B cell (primary cell): ENCODE measurements around the gene NDUFS6. TPM values are rescaled to one million over a fixed set of nuclear protein-coding genes. Genes with fewer than 3 reads are reported as not detected.
"Not testable (repeated sequence)": the region's sequence is repeated elsewhere in the genome, so short reads cannot be mapped to it uniquely, and the experiment has no call there.

Experiments used
- ATAC-seq: fragments of 200-7000 bp; cut with Tn5 transposase; one replicate; pipeline ENCODE4 v1.10.0; 2021; ENCODE audit warnings: low read depth, mild to moderate bottlenecking, moderate number of reproducible peaks, moderate library complexity
- CTCF ChIA-PET: fragments of 350-600 bp; sonication (Branson Sonifier 250); formaldehyde crosslinking; loops from one replicate; lab custom pipeline; 2021; ENCODE audit warnings: antibody characterized with exemption, inconsistent platforms; lab: Charles Lee
- POLR2A ChIA-PET: fragments of 350-600 bp; sonication (Branson Sonifier 250); formaldehyde crosslinking; loops from one replicate; lab custom pipeline; 2021; ENCODE audit warnings: antibody characterized with exemption; lab: Charles Lee
- DNase-seq: peaks from one replicate; pipeline ENCODE4 v3.0.0; 2013
- H2AFZ ChIP-seq: 2 replicates; pipeline ENCODE4 v1.6.1; 2012; ENCODE audit warnings: mild to moderate bottlenecking, low read depth, low read length; ENCODE audit not compliant: insufficient read depth, poor library complexity, severe bottlenecking
- H3K27ac ChIP-seq, 2 donors: 1 replicate in 1 of 2; 2 replicates in 1 of 2; pipeline ENCODE4 v1.5.1; 2012 to 2013; ENCODE audit warnings: low read length in 2 of 2, mild to moderate bottlenecking in 2 of 2, moderate library complexity in 1 of 2
- H3K27me3 ChIP-seq, 4 experiments: fragments of 200-600 bp in 1 of 4; sonication (generic) in 1 of 4; replicated peaks in 1 of 4; 1 replicate in 2 of 4; 2 replicates in 2 of 4; pipeline versions ENCODE4 v1.6.1 to v1.7.0; 2013 to 2016; ENCODE audit warnings: low read length in 3 of 4, mild to moderate bottlenecking in 2 of 4, mixed read lengths in 1 of 4, moderate library complexity in 1 of 4; ENCODE audit not compliant: insufficient read depth in 4 of 4, control insufficient read depth in 3 of 4; ENCODE audit errors: control extremely low read depth in 1 of 4
- H3K36me3 ChIP-seq, 2 experiments: replicated peaks in 1 of 2; 1 replicate in 1 of 2; 2 replicates in 1 of 2; pipeline versions ENCODE4 v1.6.1 to v1.7.1; 2013; ENCODE audit warnings: low read length in 1 of 2; ENCODE audit not compliant: insufficient read depth in 2 of 2, control insufficient read depth in 1 of 2; ENCODE audit errors: control extremely low read depth in 1 of 2, extremely low read depth in 1 of 2
- H3K4me1 ChIP-seq, 2 donors: fragments of 200-600 bp in 1 of 2; sonication (generic) in 1 of 2; 1 replicate in 1 of 2; 2 replicates in 1 of 2; pipeline versions ENCODE4 v1.5.1 to v1.6.1; 2013 to 2017; ENCODE audit warnings: low read length in 2 of 2; ENCODE audit not compliant: control insufficient read depth in 2 of 2, insufficient read depth in 2 of 2
- H3K4me2 ChIP-seq: replicated peaks from 2 replicates; pipeline ENCODE3; 2012; ENCODE audit warnings: mild to moderate bottlenecking, low read depth, low read length; ENCODE audit not compliant: poor library complexity, severe bottlenecking
- H3K4me3 ChIP-seq, 5 experiments: fragments of 200-600 bp in 1 of 5; sonication (generic) in 1 of 5; 1 replicate in 3 of 5; 2 replicates in 2 of 5; pipeline versions ENCODE4 v1.5.1 to v1.7.0; 2011 to 2016; ENCODE audit warnings: low read length in 4 of 5, mild to moderate bottlenecking in 4 of 5, low read depth in 2 of 5, control low read depth in 1 of 5, moderate library complexity in 1 of 5; ENCODE audit not compliant: insufficient read depth in 1 of 5; ENCODE audit errors: control extremely low read depth in 1 of 5, extremely low read depth in 1 of 5
- H3K79me2 ChIP-seq: fragments of 200-600 bp; sonication (generic); one replicate; pipeline ENCODE4 v1.6.0; 2016; ENCODE audit warnings: low read length; ENCODE audit not compliant: control insufficient read depth, insufficient read depth
- H3K9ac ChIP-seq: fragments of 200-600 bp; sonication (generic); 2 replicates; pipeline ENCODE4 v1.6.1; 2017; ENCODE audit warnings: mild to moderate bottlenecking, low read length, moderate library complexity
- H3K9me3 ChIP-seq, 3 donors: one replicate each; pipeline versions ENCODE4 v1.6.1 to v1.7.1; 2013; ENCODE audit warnings: low read length in 2 of 3; ENCODE audit not compliant: control insufficient read depth in 2 of 3, insufficient read depth in 1 of 3; ENCODE audit errors: control extremely low read depth in 1 of 3
- H4K20me1 ChIP-seq: 2 replicates; pipeline ENCODE4 v1.6.0; 2012; ENCODE audit warnings: mild to moderate bottlenecking, low read length; ENCODE audit not compliant: insufficient read depth, control insufficient read depth, poor library complexity, severe bottlenecking
- H3K27ac Mint-ChIP-seq: one replicate; pipeline ENCODE4 v1.8.0; 2021; ENCODE audit warnings: mixed read lengths
- H3K27me3 Mint-ChIP-seq: one replicate; pipeline ENCODE4 v1.8.0; 2021; ENCODE audit warnings: mixed read lengths
- H3K4me1 Mint-ChIP-seq: one replicate; pipeline ENCODE4 v1.8.0; 2021; ENCODE audit warnings: mixed read lengths
- H3K4me3 Mint-ChIP-seq: one replicate; pipeline ENCODE4 v1.8.0; 2021; ENCODE audit warnings: mixed read lengths
- H3K9me3 Mint-ChIP-seq: one replicate; pipeline ENCODE4 v1.8.0; 2022; ENCODE audit warnings: mixed read lengths; ENCODE audit not compliant: insufficient read depth
- CTCF ChIP-seq: fragments of 200-600 bp; IDR thresholded peaks from one replicate; pipeline ENCODE4 v1.8.0; 2022; ENCODE audit warnings: antibody characterized with exemption, mild to moderate bottlenecking
- EZH2 ChIP-seq: IDR thresholded peaks from 2 replicates; pipeline ENCODE4 v1.6.1; 2012; ENCODE audit warnings: borderline replicate concordance, low read depth, mild to moderate bottlenecking, moderate library complexity, low read length; ENCODE audit not compliant: insufficient read depth, poor library complexity, severe bottlenecking
- WGBS: methylation state at CpG from one replicate; pipeline ENCODE4 v1.1.5; 2013; ENCODE audit warnings: missing lambda C conversion rate; ENCODE audit not compliant: insufficient coverage; 5-methylcytosine and 5-hydroxymethylcytosine counted together
- intact Hi-C: fragments of 100-400 bp; cut with micrococcal nuclease; formaldehyde crosslinking; loops from one replicate; pipeline ENCODE4 v1.10.0; 2022
- polyA plus RNA-seq: library from polyadenylated mRNA; depleted of rRNA; stranded (reverse); fragments of >200 nt; gene quantifications from 2 replicates; pipeline ENCODE4 v1.2.3, GENCODE V29; 2012
- total RNA-seq, 2 donors: library from RNA; stranded (reverse); fragments of 120-200 nt in 1 of 2; gene quantifications; 1 replicate in 1 of 2; 2 replicates in 1 of 2; pipeline versions ENCODE4 v1.2.3 to v1.2.4, GENCODE V29; 2013 to 2022

NDUFS6 gene
- total and polyA plus RNA-seq, 2 donors (not counting 1 experiment from before 2014, with no cell fraction given) = 16.9 to 18.0 TPM

GRCh38 chr5:1788828-1789227, 12.4 kb upstream of the NDUFS6 start:
- 97% methylated on average over 14 of the region's 15 CpGs for WGBS
- no peaks in the 10 kb centered on the region for H3K36me3 ChIP-seq
- H3K4me2 ChIP-seq = no peak overlapping the region
- ChIA-PET CTCF (no interaction called here), POLR2A (no interaction called here)
- no peak for ATAC-seq
- no peak for TF ChIP-seq CTCF
- TF ChIP-seq EZH2 = no peak
- Mint-ChIP-seq H3K4me1 (peaks cover 15% of the 10 kb centered on the region), H3K9me3 (no peaks in the 10 kb centered on the region), H3K27me3 (peaks cover 12% of the 10 kb centered on the region), H3K4me3 (no peak overlapping the region), H3K27ac (no peak overlapping the region)
- no peak overlapping the region for H3K4me3 ChIP-seq
- DNase-seq = no peak
- peaks cover 0 to 12% of the 10 kb centered on the region in 2 donors for H3K4me1 ChIP-seq
- intact Hi-C loops = no loop called here
- peaks cover 0 to 8% (median 0%) of the 10 kb centered on the region in 4 experiments for H3K27me3 ChIP-seq
- no peak overlapping the region for H3K27ac ChIP-seq
- no peaks in the 10 kb centered on the region for H4K20me1 ChIP-seq
- no peak overlapping the region for H3K9ac ChIP-seq
- H3K79me2 ChIP-seq = no peaks in the 10 kb centered on the region
- H2AFZ ChIP-seq = no peak overlapping the region
- peaks cover 0 to 3% (median 0%) of the 10 kb centered on the region in 3 donors for H3K9me3 ChIP-seq

GRCh38 chr5:1789438-1789833, 11.8 kb upstream of the NDUFS6 start:
- intact Hi-C loops, H3K36me3 ChIP-seq, H3K9ac ChIP-seq, H3K9me3 ChIP-seq, H3K27me3 Mint-ChIP-seq, H3K4me3 Mint-ChIP-seq, CTCF ChIA-PET, DNase-seq, H3K9me3 Mint-ChIP-seq, H3K4me2 ChIP-seq, H3K4me3 ChIP-seq, H3K79me2 ChIP-seq, H2AFZ ChIP-seq, POLR2A ChIA-PET, H3K27ac Mint-ChIP-seq, H4K20me1 ChIP-seq, ATAC-seq, H3K27me3 ChIP-seq, H3K27ac ChIP-seq: not testable (repeated sequence)
- H3K4me1 ChIP-seq = peaks cover 0 to 12% of the 10 kb centered on the region in 2 donors
- 88% methylated on average over 1 of the region's 3 CpGs for WGBS
- peaks cover 15% of the 10 kb centered on the region for H3K4me1 Mint-ChIP-seq
